ENCODE data around the gene SELENOO.

DNA sequence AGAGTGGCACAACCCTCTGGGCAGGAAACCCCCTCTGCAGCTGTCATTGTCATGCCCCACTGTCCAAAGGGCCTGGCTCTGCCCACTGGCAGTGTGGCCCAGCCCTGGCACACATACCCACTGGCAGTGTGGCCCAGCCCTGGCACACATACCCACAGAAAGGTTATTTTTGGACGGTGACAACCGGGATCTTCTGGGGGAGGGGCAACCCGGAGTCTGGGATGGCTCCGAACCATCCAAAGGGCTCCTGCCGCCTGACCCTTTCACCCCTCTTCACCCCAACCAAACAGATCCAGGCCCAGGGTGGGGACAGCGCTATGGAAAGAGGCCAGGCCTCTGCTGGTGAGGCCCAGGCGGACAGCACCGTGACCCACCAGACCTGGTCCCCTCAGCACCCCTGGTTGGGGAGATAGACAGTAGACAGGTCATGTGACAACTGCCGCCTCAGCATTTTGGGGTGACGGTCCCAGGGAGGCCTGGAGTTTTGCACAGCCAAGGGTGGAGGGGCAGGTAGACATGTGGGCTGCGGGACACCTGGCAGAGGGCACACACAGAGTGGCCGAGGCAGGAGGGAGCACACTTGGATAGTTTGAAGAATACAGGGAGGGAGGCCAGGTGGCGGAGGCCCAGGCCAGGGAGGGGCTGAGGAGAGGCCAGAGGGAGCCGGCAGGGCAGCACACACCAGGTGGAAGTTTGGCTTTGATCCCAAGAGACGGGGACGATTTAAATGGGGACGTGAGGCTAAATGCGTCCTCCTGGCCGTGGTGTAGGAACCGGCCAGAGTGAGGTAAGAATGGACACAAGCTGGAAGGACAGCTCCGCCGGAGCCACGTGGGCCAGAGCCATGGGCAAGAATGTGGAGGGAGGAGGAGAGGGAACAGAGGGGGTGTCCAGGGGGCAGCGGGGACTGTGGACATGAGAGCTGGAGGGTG, 57.8 kb downstream of the SELENOO start:
- TF ChIP-seq, protein P1, sequence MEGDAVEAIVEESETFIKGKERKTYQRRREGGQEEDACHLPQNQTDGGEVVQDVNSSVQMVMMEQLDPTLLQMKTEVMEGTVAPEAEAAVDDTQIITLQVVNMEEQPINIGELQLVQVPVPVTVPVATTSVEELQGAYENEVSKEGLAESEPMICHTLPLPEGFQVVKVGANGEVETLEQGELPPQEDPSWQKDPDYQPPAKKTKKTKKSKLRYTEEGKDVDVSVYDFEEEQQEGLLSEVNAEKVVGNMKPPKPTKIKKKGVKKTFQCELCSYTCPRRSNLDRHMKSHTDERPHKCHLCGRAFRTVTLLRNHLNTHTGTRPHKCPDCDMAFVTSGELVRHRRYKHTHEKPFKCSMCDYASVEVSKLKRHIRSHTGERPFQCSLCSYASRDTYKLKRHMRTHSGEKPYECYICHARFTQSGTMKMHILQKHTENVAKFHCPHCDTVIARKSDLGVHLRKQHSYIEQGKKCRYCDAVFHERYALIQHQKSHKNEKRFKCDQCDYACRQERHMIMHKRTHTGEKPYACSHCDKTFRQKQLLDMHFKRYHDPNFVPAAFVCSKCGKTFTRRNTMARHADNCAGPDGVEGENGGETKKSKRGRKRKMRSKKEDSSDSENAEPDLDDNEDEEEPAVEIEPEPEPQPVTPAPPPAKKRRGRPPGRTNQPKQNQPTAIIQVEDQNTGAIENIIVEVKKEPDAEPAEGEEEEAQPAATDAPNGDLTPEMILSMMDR (IDR thresholded peaks at IDR 0.05): no peak
- TF ChIP-seq POLR2A (IDR thresholded peaks at IDR 0.05): no peak

All from thyroid gland (tissue), 4 donors.